K562 (cell line): Measurements from ENCODE around the gene SLC17A9.

Source experiments
- ATF2 ChIP-seq: sonication (generic); formaldehyde crosslinking; IDR thresholded peaks from 2 replicates; pipeline ENCODE4 v1.8.1; 2022; ENCODE audit warnings: missing genetic modification reagents
- MXI1 ChIP-seq: IDR thresholded peaks from 2 replicates; pipeline ENCODE4 v1.6.1; 2011; ENCODE audit warnings: low read depth, mild to moderate bottlenecking, improper control_type of control experiment, low read length
- POLR2A ChIP-seq: fragments of 450-650 bp; conservative IDR thresholded peaks from 2 replicates; pipeline ENCODE4 v1.6.1; 2016
- TF ChIP-seq, protein P1 (sequence below): fragments of 250-450 bp; sonication (Bioruptor Pico); IDR thresholded peaks from 2 replicates; pipeline ENCODE4 v1.4.0; 2020; ENCODE audit warnings: mild to moderate bottlenecking

GRCh38 chr20:62952968-62953838, 694 bp downstream of the SLC17A9 start:
- TF ChIP-seq POLR2A (no peak), MXI1 (no peak), ATF2 (CRISPR knock-in tag) (no peak)
- TF ChIP-seq, protein P1, sequence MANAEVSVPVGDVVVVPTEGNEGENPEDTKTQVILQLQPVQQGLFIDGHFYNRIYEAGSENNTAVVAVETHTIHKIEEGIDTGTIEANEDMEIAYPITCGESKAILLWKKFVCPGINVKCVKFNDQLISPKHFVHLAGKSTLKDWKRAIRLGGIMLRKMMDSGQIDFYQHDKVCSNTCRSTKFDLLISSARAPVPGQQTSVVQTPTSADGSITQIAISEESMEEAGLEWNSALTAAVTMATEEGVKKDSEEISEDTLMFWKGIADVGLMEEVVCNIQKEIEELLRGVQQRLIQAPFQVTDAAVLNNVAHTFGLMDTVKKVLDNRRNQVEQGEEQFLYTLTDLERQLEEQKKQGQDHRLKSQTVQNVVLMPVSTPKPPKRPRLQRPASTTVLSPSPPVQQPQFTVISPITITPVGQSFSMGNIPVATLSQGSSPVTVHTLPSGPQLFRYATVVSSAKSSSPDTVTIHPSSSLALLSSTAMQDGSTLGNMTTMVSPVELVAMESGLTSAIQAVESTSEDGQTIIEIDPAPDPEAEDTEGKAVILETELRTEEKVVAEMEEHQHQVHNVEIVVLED (CRISPR knock-in tag), result no peak
